ENCODE measurements around the gene PTPRK.

DNA sequence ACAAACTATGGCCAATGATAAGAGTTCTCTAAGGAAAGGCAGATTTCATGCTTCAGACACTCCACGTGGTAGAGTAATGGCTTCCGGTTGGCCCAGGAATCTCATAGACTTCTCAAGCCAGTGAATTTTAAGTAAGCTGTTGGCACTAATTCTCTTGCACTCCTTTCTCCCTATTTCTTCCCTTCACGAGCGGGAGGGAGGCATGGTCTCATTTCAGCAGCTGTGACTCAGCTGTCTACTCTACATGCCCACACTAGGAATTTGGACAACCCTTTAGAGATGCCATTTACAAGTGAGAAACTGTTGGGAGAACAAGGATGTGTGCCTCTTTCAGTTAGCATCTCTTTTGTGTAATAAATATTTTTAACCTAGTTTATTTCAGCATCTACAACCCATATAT lies 107.7 kb downstream of the PTPRK start:
- TF ChIP-seq, protein P1, sequence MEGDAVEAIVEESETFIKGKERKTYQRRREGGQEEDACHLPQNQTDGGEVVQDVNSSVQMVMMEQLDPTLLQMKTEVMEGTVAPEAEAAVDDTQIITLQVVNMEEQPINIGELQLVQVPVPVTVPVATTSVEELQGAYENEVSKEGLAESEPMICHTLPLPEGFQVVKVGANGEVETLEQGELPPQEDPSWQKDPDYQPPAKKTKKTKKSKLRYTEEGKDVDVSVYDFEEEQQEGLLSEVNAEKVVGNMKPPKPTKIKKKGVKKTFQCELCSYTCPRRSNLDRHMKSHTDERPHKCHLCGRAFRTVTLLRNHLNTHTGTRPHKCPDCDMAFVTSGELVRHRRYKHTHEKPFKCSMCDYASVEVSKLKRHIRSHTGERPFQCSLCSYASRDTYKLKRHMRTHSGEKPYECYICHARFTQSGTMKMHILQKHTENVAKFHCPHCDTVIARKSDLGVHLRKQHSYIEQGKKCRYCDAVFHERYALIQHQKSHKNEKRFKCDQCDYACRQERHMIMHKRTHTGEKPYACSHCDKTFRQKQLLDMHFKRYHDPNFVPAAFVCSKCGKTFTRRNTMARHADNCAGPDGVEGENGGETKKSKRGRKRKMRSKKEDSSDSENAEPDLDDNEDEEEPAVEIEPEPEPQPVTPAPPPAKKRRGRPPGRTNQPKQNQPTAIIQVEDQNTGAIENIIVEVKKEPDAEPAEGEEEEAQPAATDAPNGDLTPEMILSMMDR (conservative IDR thresholded peaks at IDR 0.05) = no peak
- no peak for TF ChIP-seq ZFX (IDR thresholded peaks at IDR 0.05)
